Measurements from ENCODE around the gene CHPT1. TPM values are rescaled to one million over a fixed set of nuclear protein-coding genes. Genes with fewer than 3 reads are reported as not detected.

The CHPT1 gene
- total and polyA plus RNA-seq, 2 of the 13 experiments (the other 11 are each of a cell fraction or from before 2014, with no cell fraction given): 117 to 178 TPM

DNA sequence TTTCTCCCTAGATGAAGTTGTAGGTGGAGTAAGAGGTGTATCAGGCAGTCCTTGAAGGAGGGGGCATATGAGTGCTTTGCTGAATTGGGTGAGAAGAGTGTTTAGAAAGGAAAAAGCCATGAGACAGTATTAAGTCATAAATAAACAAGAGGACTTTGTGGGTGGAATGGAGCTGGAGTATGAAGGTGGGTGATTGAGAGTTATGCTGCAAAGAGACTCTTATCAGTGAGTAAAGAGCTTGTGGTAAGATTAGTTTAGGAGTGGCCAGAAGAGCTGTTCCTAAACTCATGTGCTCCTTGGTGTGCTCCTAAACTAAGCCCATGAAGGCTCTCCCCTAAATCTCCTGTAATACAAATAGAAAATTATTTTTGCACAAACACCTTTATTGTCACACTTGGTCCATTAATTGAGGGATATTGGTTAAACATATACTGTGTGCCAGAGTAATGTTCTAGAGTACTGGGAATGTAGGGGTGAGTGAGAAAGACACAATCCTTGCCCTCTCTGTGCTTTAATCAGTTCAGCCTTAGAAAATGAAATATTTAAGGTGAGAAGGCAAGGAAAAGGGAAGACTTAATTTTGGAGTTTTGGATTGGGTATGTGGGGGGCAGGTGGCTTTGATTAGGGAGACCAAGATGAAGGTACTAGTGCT is 9.8 kb downstream of the CHPT1 start:
- TSS peak; percentile 0 for BruUV-seq (replicated peaks)
- ChIA-PET CTCF (ENCODE audit: low intra/inter-chr PET ratio, low total read pairs) (no interaction called here), POLR2A (interaction anchor here (0.7 to 0.9 kb wide), 2 partner anchors 9 to 11 kb away, joined by 3 to 4 read pairs; no protein-coding TSS in a partner anchor)

More for the DNA sequence above, 9.8 kb downstream of the CHPT1 start:
- H3K79me2 ChIP-seq (ENCODE audit: insufficient read depth, low read length): peaks cover 85% of the 10 kb centered on the region
- peak; percentile 42 for ATAC-seq
- DNase-seq (ENCODE audit: low spot score): no peak
- TF ChIP-seq RBM22 (optimal IDR thresholded peaks at IDR 0.05; ENCODE audit: low read length) (peak; percentile 9), DDIT3 (CRISPR knock-in tag; IDR thresholded peaks at IDR 0.05) (no peak), SP140L (CRISPR knock-in tag; IDR thresholded peaks at IDR 0.05; ENCODE audit: borderline replicate concordance) (no peak), PCBP2 (optimal IDR thresholded peaks at IDR 0.05; ENCODE audit: low read depth, low read length, poor library complexity, severe bottlenecking) (no peak), ZNF850 (CRISPR knock-in tag; conservative IDR thresholded peaks at IDR 0.05) (no peak), SATB2 (CRISPR knock-in tag; IDR thresholded peaks at IDR 0.05) (no peak), HCFC1 (IDR thresholded peaks at IDR 0.05; ENCODE audit: low read depth, low read length) (no peak), RBFOX2 (IDR thresholded peaks at IDR 0.05; ENCODE audit: low read depth, low read length) (peak; percentile 34; the same call in 1 of the 2 replicates), NFIC (IDR thresholded peaks at IDR 0.05; ENCODE audit: low read length) (no peak), FOXK2 (IDR thresholded peaks at IDR 0.05) (no peak), TGIF2 (CRISPR knock-in tag; IDR thresholded peaks at IDR 0.05) (no peak), ZBTB20 (CRISPR knock-in tag; IDR thresholded peaks at IDR 0.05; ENCODE audit: borderline replicate concordance, low read depth) (no peak)
- TF ChIP-seq, protein P1, sequence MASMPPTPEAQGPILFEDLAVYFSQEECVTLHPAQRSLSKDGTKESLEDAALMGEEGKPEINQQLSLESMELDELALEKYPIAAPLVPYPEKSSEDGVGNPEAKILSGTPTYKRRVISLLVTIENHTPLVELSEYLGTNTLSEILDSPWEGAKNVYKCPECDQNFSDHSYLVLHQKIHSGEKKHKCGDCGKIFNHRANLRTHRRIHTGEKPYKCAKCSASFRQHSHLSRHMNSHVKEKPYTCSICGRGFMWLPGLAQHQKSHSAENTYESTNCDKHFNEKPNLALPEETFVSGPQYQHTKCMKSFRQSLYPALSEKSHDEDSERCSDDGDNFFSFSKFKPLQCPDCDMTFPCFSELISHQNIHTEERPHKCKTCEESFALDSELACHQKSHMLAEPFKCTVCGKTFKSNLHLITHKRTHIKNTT (CRISPR knock-in tag; IDR thresholded peaks at IDR 0.05): no peak
- no peak overlapping the region for H3K9ac ChIP-seq (ENCODE audit: insufficient read depth, low read depth, low read length)
- peaks cover 2 to 10% of the 10 kb centered on the region in 2 experiments; a peak in 3 of 5 replicates for H3K36me3 ChIP-seq (replicated peaks in 1 of 2; ENCODE audit: control insufficient read depth in 1 of 2, insufficient read depth in 2 of 2, low read length in 2 of 2)
- intact Hi-C loops (cut with micrococcal nuclease; ENCODE audit: unreplicated experiment): no loop called here
- H3K4me3 ChIP-seq (replicated peaks in 1 of 3; ENCODE audit: insufficient read depth in 1 of 3, low read depth in 2 of 3, low read length in 3 of 3): no peak overlapping the region
- in situ Hi-C loops (cut with HindIII; ENCODE audit: extremely low pct_ligation_motif_present, low pct_unique_long_range_greater_than_20kb): no loop called here
- no peak overlapping the region for H3K4me2 ChIP-seq (ENCODE audit: low read depth, low read length)
- H3K27me3 ChIP-seq (ENCODE audit: control insufficient read depth in 1 of 2, insufficient read depth in 2 of 2, low read length in 2 of 2): no peaks in the 10 kb centered on the region
- H2AFZ ChIP-seq (ENCODE audit: low read length): no peak overlapping the region
- H3K27ac ChIP-seq (ENCODE audit: extremely low read length, insufficient read depth, low read length): no peak overlapping the region
- peaks cover 76% of the 10 kb centered on the region for H3K4me1 ChIP-seq (ENCODE audit: insufficient read depth, low read length)
- H4K20me1 ChIP-seq (ENCODE audit: insufficient read depth, low read length): peaks cover 22% of the 10 kb centered on the region
- no peaks in the 10 kb centered on the region for H3K9me3 ChIP-seq (ENCODE audit: low read length)
- FAIRE-seq: no peak
